H1 (cell line): Measurements from ENCODE around the gene USB1.

ENCODE experiments used
- CTCF ChIP-seq, 3 experiments: IDR thresholded peaks; 1 replicate in 2 of 3; 2 replicates in 1 of 3; pipeline versions ENCODE4 v1.5.1 to v1.6.1; 2011; ENCODE audit warnings: low read length in 3 of 3, mild to moderate bottlenecking in 3 of 3, inconsistent platforms in 2 of 3, low read depth in 1 of 3, moderate library complexity in 1 of 3; ENCODE audit not compliant: insufficient read depth in 1 of 3; ENCODE audit errors: control extremely low read depth in 1 of 3
- EZH2 ChIP-seq: fragments of 200-600 bp; sonication (generic); IDR thresholded peaks from 2 replicates; pipeline ENCODE4 v1.7.1; 2012; ENCODE audit warnings: low read depth, mild to moderate bottlenecking, moderate library complexity, low read length, inconsistent platforms; ENCODE audit not compliant: severe bottlenecking
- JUN ChIP-seq: IDR thresholded peaks from 2 replicates; pipeline ENCODE4 v1.6.1; 2011; ENCODE audit warnings: low read depth, mild to moderate bottlenecking, improper control_type of control experiment, low read length
- KDM1A ChIP-seq: fragments of 200-600, 300-600 bp; sonication (generic); IDR thresholded peaks from 2 replicates; pipeline ENCODE4 v1.7.1; 2016; ENCODE audit warnings: mild to moderate bottlenecking, low read length, borderline replicate concordance
- MAX ChIP-seq: IDR thresholded peaks from 2 replicates; pipeline ENCODE4 v1.6.1; 2012; ENCODE audit warnings: inconsistent platforms
- NRF1 ChIP-seq: IDR thresholded peaks from 2 replicates; pipeline ENCODE4 v1.6.1; 2011; ENCODE audit warnings: mild to moderate bottlenecking, low read depth, low read length, improper control_type of control experiment
- YY1 ChIP-seq: IDR thresholded peaks from 2 replicates; pipeline ENCODE4 v1.6.1; 2011; ENCODE audit warnings: low read depth, mild to moderate bottlenecking, low read length

- TF ChIP-seq JUN (no peak), CTCF (IDR thresholded peaks at IDR 0.05; ENCODE audit: control extremely low read depth in 1 of 3, insufficient read depth in 1 of 3, low read depth in 1 of 3, low read length in 3 of 3) (no peak), EZH2 (no peak), YY1 (no peak), MAX (no peak), KDM1A (no peak), NRF1 (no peak)
These were observed 12.3 kb upstream of the USB1 start for GRCh38 chr16:57988929-57989328.
